Thoracic aorta (tissue), 2 donors: ENCODE measurements around the gene SUGP1. TPM values are rescaled to one million over a fixed set of nuclear protein-coding genes. Genes with fewer than 3 reads are reported as not detected.

Source experiments
- ATAC-seq: fragments of 150-250 bp; one replicate; pipeline ENCODE4 v1.8.0; 2017; ENCODE audit warnings: low read depth; ENCODE audit not compliant: insufficient number of reproducible peaks, low FRiP score
- DNase-seq: peaks from one replicate; pipeline ENCODE4 v3.0.0-alpha.2; 2020; ENCODE audit warnings: low spot score
- H3K27ac ChIP-seq, 2 donors: fragments of 200-600 bp; sonication (generic); 1 replicate in 1 of 2; 2 replicates in 1 of 2; pipeline ENCODE4 v1.5.1; 2016; ENCODE audit warnings: mild to moderate bottlenecking in 2 of 2, moderate library complexity in 2 of 2
- H3K27me3 ChIP-seq: fragments of 200-600 bp; sonication (generic); replicated peaks from 2 replicates; pipeline ENCODE4 v1.6.0; 2016; ENCODE audit warnings: mild to moderate bottlenecking; ENCODE audit not compliant: insufficient read depth
- H3K36me3 ChIP-seq: fragments of 200-600 bp; sonication (generic); one replicate; pipeline ENCODE4 v1.5.1; 2016
- H3K4me1 ChIP-seq, 2 donors: fragments of 200-600 bp; sonication (generic); 1 replicate in 1 of 2; 2 replicates in 1 of 2; pipeline versions ENCODE4 v1.5.1 to v1.6.0; 2016; ENCODE audit warnings: low read depth in 2 of 2, mild to moderate bottlenecking in 1 of 2; ENCODE audit not compliant: control insufficient read depth in 1 of 2
- H3K4me3 ChIP-seq: fragments of 200-600 bp; sonication (generic); 2 replicates; pipeline ENCODE4 v1.5.1; 2016; ENCODE audit warnings: mild to moderate bottlenecking
- H3K9me3 ChIP-seq: fragments of 200-600 bp; sonication (generic); 2 replicates; pipeline ENCODE4 v1.5.1; 2016
- total RNA-seq, 2 donors: library from RNA; depleted of rRNA; stranded (reverse); fragments of >200 nt; gene quantifications; one replicate each; pipeline versions ENCODE4 v1.1.0 to v1.2.3, GENCODE V29; 2016
- TF ChIP-seq, protein P1 (sequence below): fragments of 200-600 bp; sonication (generic); IDR thresholded peaks from one replicate; pipeline ENCODE4 v1.5.1; 2019; ENCODE audit warnings: antibody characterized with exemption

SUGP1 gene
- total RNA-seq, 2 donors from 2014 or later = 25.0 to 43.0 TPM

DNA sequence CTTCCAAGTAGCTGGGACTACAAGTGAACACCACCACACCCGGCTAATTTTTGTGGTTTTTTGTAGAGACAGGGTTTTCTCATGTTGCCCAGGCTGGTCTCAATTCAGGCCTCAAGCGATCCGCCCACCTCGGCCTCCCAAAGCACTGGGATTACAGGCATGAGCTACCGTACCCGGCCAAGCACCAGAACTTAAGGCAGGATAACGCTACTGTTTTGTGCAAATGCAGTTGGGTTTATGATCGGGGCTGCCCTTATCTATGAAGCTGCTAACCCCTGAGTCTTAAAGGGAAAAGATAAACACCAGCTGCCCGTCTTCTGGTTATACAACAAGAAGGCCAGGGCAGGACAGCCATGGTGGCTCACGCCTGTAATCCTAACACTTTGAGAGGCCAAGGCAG, 34.6 kb downstream of the SUGP1 start:
- TF ChIP-seq, protein P1, sequence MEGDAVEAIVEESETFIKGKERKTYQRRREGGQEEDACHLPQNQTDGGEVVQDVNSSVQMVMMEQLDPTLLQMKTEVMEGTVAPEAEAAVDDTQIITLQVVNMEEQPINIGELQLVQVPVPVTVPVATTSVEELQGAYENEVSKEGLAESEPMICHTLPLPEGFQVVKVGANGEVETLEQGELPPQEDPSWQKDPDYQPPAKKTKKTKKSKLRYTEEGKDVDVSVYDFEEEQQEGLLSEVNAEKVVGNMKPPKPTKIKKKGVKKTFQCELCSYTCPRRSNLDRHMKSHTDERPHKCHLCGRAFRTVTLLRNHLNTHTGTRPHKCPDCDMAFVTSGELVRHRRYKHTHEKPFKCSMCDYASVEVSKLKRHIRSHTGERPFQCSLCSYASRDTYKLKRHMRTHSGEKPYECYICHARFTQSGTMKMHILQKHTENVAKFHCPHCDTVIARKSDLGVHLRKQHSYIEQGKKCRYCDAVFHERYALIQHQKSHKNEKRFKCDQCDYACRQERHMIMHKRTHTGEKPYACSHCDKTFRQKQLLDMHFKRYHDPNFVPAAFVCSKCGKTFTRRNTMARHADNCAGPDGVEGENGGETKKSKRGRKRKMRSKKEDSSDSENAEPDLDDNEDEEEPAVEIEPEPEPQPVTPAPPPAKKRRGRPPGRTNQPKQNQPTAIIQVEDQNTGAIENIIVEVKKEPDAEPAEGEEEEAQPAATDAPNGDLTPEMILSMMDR = no peak
- DNase-seq (no peak), ATAC-seq (no peak)
- Histone ChIP-seq H3K4me3 (no peak overlapping the region), H3K36me3 (peaks cover 41% of the 10 kb centered on the region), H3K27me3 (no peaks in the 10 kb centered on the region), H3K27ac (no peak overlapping the region), H3K4me1 (no peaks in the 10 kb centered on the region), H3K9me3 (no peaks in the 10 kb centered on the region)

DNA sequence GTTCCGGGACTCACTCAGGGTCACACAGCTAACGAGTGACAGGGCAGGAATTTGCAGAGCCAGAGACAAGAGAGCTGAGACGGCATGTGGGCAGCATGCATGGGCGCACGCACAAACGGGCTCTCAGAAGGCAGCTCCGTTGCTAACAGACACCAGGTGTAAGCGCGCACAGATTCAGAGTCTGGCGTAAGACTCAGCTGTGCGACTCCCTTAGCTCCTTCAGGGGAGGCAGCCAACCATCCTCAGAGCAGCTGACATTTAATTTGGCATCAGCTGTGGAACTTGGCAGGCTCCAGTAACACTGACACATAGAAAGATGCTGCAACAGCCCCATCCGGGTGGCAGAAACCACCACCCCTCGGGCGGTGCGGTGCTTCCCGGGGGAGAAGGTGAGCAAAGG, 39.7 kb downstream of the SUGP1 start:
- ATAC-seq (no peak), DNase-seq (no peak)
- peaks cover 58% of the 10 kb centered on the region for H3K36me3 ChIP-seq
- no peaks in the 10 kb centered on the region for H3K27me3 ChIP-seq
- no peak overlapping the region for H3K27ac ChIP-seq
- no peaks in the 10 kb centered on the region for H3K9me3 ChIP-seq
- no peaks in the 10 kb centered on the region for H3K4me1 ChIP-seq
- H3K4me3 ChIP-seq = no peak overlapping the region
- TF ChIP-seq, protein P1 = no peak

DNA sequence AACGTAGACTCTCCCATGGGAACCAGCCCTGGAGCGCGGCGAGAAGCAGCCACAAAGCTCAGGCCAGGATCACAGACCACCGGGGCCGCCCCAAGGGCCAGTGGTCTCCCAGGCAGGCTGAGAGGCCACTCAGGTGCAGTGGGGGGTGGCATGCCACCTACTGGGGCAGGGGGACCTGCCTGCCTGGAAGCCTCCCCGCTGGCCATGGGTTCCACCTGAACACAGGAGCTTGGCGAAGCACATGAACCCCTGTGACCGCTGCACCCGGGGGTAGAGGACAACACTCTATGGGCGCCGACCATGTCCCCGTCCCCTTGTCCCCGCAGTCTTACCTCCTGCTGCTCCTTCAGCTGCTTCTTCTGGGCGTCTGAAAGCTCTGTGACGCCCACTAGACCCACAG, 40.5 kb downstream of the SUGP1 start:
- no peaks in the 10 kb centered on the region for H3K27me3 ChIP-seq
- H3K36me3 ChIP-seq = peaks cover 57% of the 10 kb centered on the region
- H3K4me1 ChIP-seq = no peaks in the 10 kb centered on the region
- H3K27ac ChIP-seq = no peak overlapping the region
- DNase-seq = no peak
- ATAC-seq = no peak
- H3K9me3 ChIP-seq = no peaks in the 10 kb centered on the region
- TF ChIP-seq, protein P1 = no peak
- H3K4me3 ChIP-seq = no peak overlapping the region

DNA sequence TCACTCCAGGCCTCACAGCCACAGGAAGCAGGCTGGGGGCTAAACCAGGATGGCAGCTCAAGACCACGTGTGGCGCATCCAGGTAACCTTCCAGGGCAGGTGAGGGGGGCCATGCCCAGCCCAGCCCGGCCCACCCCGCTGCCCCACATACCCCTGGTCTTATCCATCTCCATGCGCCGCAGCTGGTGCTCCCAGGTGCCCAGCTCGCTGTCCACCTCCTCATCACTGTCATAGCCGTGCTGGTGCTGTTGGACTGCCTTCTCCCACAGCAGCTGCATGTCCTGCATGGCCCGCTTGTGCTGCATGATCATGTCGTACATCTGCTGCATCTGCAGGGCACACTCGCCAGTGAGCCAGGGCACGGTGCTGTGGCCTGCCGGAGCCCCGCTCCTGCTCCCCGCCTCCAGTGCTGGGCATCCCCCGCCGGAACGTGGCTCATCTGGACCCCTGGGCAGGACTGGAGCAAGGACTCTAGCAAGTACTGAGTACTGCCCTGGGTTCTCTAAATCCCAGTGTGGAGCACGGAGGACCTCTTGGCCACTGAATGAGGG, 41.2 kb downstream of the SUGP1 start:
- Histone ChIP-seq H3K36me3 (peaks cover 57% of the 10 kb centered on the region), H3K4me1 (no peaks in the 10 kb centered on the region), H3K9me3 (no peaks in the 10 kb centered on the region), H3K27ac (no peak overlapping the region), H3K4me3 (no peak overlapping the region), H3K27me3 (no peaks in the 10 kb centered on the region)
- DNase-seq (no peak), ATAC-seq (no peak)
- TF ChIP-seq, protein P1 = no peak

DNA sequence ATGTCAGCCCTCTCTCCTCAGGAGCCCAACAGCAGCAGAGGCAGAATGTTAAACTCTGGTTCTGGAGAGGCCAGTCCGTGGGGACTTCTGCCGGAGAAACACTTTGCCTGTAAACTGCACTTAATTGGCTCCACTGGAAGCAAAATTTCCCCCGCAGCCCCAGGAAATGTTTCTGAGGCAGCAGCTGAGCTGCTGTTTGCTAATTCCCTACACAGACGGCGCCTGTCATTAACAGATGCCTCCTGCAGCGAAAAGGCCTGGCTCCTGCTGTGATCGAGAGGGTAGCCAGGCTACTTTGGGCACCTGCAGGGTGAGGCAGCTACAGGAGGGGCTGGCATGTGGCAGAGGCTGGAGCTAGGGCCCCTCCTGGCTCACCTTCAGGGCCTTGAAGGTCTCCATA, 42.0 kb downstream of the SUGP1 start:
- no peak for ATAC-seq
- Histone ChIP-seq H3K9me3 (no peaks in the 10 kb centered on the region), H3K4me1 (peaks cover 2 to 4% of the 10 kb centered on the region in 2 donors), H3K27me3 (no peaks in the 10 kb centered on the region), H3K36me3 (peaks cover 57% of the 10 kb centered on the region), H3K4me3 (no peak overlapping the region), H3K27ac (no peak overlapping the region)
- no peak for DNase-seq
- TF ChIP-seq, protein P1 = no peak
